ENCODE results near the gene PCDHA13.
"Not testable (repeated sequence)": the region's sequence is repeated elsewhere in the genome, so short reads cannot be mapped to it uniquely, and the experiment has no call there.

Gene PCDHA13

GRCh38 chr5:140881889-140882590 is at the start of gene PCDHA13:
TSS of gene PCDHA13 (plus strand) at chr5:140882124. CDS start at chr5:140882269, 145 bp downstream.
- no peak for DNase-seq

GRCh38 chr5:140833993-140834392 is 47.9 kb upstream of the PCDHA13 start, which contains the start of gene PCDHA7:
TSS of gene PCDHA7 (plus strand) at chr5:140834269. CDS start at chr5:140834384, 115 bp downstream.
- no peak for DNase-seq

GRCh38 chr5:140834439-140835008 is 47.4 kb upstream of the PCDHA13 start:
- not testable (repeated sequence) for DNase-seq

GRCh38 chr5:140835622-140836510 is 46.1 kb upstream of the PCDHA13 start:
- DNase-seq: no peak

- no peak for DNase-seq
Measured at GRCh38 chr5:140840978-140841962, 40.7 kb upstream of the PCDHA13 start, which contains the start of gene PCDHA8. TSS of gene PCDHA8 (plus strand) at chr5:140841187. CDS start at chr5:140841322, 135 bp downstream.

- no peak for DNase-seq
Measured at GRCh38 chr5:140842798-140843733, 38.9 kb upstream of the PCDHA13 start.

GRCh38 chr5:140848139-140849102 is 33.5 kb upstream of the PCDHA13 start, which contains the start of gene PCDHA9:
TSS of gene PCDHA9 (plus strand) at chr5:140848382. CDS start at chr5:140848496, 114 bp downstream.
- DNase-seq: not testable (repeated sequence)

- not testable (repeated sequence) for DNase-seq
Measured at GRCh38 chr5:140849831-140850634, 31.9 kb upstream of the PCDHA13 start.

- no peak for DNase-seq
Measured at GRCh38 chr5:140855772-140856674, 25.9 kb upstream of the PCDHA13 start, which contains the start of gene PCDHA10. TSS of gene PCDHA10 (plus strand) at chr5:140855897. CDS start at chr5:140856049, 152 bp downstream.

- no peak for DNase-seq
Measured at GRCh38 chr5:140857177-140857986, 24.5 kb upstream of the PCDHA13 start.

GRCh38 chr5:140857987-140858240 is 24.0 kb upstream of the PCDHA13 start:
- no peak for DNase-seq

- DNase-seq: no peak
Measured at GRCh38 chr5:140862441-140863295, 19.3 kb upstream of the PCDHA13 start.

- DNase-seq: no peak
Measured at GRCh38 chr5:140868721-140869554, 13.0 kb upstream of the PCDHA13 start, which contains the start of gene PCDHA11. TSS of gene PCDHA11 (plus strand) at chr5:140868957. CDS start at chr5:140869104, 147 bp downstream.

- no peak for DNase-seq
Measured at GRCh38 chr5:140869555-140869886, 12.4 kb upstream of the PCDHA13 start.
